ENCODE results near the gene MOXD1.
A peak's percentile ranks its signal among the peaks of the same experiment; 100 is the strongest.
"Not testable (repeated sequence)": the region's sequence is repeated elsewhere in the genome, so short reads cannot be mapped to it uniquely, and the experiment has no call there.

MOXD1 gene

DNA sequence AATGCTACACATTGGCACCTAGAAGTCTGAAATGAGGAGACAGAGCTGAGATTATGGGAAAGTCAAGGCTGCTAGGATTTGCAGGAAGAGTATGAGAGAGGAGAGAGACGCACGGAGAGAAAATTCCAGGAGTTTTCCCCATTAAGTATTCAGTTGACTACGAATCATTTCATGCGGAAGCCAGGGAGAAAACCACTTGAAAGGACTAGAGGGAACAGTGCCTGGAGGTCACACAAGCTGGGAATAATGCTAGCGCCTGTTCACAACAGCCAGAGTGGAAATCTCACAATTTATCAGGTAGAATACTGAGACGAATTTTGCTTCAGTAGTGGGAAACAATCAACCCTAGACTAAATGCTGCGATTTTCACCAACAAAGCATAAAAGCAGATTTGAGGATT lies 118.6 kb downstream of the MOXD1 start:
- DNase-seq (no peak), ATAC-seq (no peak)

DNA sequence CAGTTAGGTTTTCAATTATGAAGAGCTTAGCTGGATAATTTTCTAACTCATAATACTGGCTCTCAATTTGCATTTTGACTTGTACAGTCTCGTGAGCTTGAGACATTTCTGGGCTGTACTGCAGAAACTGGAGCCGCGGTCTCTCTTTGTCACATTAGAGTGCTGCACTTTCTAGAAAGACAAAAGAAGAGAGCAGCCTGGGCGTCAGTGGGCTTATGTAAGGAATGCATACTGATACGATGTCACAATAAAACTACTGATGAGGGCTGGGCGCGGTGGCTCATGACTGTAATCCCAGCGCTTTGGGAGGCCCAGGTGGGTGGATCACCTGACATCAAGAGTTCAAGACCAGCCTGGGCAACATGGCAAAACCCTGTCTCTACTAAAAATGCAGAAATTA lies 120.8 kb downstream of the MOXD1 start:
- DNase-seq: no peak
- ATAC-seq: no peak

DNA sequence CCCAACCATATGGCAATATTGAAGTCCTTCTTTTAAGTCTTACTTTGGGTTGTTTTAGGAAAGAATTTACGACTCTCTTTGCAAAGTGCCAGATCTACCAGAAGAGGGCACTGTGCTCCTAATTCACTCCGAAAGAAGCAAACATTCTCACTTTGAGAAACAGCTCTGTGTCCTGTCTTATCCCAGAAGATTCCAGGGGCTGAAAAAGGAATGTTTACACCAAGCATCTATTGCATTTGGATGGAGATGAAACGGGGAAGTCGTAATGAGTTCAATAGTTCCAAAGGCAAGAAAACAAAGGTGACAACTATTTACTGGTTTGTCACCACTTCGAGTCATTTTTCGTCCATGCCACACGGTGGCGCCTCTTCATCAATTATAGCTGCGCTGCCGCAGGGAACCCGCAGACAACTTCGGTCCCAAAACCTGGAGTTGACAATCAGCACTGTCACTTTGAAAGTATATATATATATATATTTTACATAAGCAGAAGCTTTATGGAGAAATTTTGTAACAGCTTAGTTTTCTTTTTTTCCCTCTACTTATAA lies 121.6 kb downstream of the MOXD1 start:
- DNase-seq (peak; percentile 79), ATAC-seq (peak; percentile 72)

DNA sequence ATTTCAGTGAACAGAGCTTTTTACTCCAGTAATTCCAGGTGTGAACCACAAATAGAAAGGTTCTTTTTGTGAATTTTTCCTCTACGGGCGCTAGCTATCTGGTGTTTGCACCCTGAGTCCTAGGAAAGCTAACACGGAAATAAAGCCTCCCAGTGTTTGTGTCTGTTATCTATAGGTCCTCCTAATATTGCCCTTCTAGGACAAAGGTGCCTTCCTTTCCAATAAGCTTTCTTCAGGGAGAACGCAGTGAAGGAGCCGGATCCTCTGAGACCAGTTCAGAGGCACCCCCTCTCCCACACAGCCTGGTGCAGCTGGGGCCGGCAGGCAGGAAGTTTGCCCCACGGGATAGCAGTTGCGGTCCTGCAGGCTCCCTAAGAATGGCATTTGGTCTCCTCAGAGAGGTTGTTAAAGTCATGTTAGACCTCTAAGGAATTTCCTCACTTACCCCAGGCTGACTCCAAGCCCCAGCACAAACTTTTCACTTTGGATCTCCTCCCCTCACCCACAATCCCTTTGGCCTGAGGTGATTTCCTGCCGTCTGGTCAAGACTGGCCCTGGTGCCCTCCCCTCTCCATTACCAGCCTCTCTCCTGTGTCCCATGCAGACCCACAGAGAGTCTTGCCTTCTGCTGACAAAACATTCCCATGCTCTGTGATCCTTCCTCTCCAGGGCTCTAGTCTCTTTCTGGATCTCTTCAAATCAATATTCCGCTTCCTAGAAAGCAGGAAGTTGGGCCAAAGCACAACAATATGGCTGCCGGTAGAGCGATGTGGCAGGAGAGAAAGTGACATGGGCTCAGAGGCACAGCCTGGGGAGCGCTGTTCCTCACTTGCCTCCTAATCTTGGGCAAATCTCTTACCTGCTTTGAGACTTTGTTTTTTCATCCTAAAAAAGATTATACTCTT lies 126.0 kb downstream of the MOXD1 start:
- no peak for ATAC-seq
- no peak for DNase-seq

DNA sequence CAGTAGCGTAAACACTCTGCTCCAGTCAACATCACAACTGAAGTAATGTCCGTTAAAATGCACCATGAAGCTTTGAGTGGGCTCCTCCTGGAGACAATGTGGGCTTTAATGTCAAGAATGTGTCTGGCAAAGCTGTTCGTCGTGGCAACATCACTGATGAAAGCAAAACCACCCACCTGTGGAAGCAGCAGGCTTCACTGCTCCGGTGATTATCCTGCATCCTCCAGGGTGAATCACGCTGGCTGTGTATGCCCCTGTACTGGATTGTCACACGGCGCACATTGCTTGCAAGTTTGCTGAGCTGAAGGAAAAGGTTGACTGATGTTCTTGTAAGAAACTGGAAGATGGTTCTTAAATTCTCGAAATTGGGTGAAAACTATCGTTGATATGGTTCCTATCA lies 128.5 kb downstream of the MOXD1 start:
- ATAC-seq (no peak), DNase-seq (no peak)

DNA sequence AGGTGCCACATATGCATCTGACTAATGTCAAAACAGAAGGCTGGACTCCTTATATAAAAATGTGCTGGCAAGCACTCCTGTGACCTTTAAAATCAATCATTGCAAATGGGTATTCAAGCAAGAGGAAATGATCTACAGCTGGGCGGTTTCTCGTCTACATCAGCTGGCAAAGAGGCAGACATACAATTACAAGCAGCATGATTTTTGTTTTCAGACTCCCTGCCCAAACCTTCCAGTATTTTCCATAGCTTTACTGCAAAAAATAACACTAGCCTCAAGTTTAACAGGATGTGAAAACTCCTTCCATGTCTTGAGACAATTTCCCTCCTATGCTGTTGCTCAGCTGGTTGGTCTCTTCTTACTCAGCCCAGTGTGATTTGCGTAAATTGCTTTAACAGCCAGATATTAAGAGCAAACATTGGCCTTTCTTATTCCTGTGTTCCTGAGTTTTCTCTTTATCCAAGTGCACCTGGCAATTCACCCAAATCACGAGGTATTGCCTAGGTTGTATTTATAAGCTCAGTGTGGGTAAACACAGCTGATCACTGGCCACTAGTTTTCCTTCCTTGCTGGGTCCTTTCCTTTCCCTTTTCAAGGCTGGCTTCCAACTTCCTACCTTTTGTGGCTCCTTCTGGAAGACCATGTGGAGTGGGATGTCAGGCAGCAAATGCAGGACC lies 130.4 kb downstream of the MOXD1 start:
- no peak for DNase-seq

DNA sequence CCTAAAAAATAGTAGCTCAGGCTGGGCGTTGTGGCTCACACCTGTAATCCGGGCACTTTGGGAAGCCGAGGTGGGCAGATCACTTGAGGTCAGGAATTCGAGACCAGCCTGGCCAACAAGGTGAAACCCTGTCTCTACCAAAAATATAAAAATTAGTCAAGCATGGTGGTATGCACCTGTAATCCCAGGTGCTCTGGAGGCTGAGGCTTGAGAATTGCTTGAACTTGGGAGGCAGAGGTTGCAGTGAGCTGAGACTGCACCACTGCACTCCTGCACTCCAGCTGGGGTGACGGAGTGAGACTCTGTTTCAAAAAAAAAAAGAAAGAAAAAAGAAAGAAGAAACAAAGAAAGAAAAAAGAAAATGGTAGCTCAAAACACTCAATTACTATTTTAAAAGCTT lies 132.6 kb downstream of the MOXD1 start:
- not testable (repeated sequence) for DNase-seq, ATAC-seq

More for the DNA sequence above, 130.4 kb downstream of the MOXD1 start:
- ATAC-seq: no peak

DNA sequence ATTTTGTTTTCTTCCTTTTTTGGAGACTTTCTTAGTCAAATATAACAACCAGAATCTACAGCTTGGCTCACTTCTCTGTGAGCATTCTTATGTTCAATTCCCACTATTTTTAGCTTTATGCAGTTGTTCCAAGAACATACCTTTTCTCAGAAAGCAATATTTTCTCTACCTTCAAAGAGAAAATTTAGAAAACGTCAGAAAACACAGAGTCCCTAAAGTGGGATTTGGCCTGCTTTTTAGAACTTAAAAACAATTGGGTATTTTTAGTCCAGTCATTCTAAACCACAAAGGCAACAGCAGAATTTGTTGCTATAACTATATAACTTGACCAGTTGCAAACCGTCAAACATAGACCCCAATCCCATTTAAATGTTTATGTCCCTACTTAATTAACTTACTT lies 133.1 kb downstream of the MOXD1 start:
- DNase-seq: no peak
- ATAC-seq: no peak

DNA sequence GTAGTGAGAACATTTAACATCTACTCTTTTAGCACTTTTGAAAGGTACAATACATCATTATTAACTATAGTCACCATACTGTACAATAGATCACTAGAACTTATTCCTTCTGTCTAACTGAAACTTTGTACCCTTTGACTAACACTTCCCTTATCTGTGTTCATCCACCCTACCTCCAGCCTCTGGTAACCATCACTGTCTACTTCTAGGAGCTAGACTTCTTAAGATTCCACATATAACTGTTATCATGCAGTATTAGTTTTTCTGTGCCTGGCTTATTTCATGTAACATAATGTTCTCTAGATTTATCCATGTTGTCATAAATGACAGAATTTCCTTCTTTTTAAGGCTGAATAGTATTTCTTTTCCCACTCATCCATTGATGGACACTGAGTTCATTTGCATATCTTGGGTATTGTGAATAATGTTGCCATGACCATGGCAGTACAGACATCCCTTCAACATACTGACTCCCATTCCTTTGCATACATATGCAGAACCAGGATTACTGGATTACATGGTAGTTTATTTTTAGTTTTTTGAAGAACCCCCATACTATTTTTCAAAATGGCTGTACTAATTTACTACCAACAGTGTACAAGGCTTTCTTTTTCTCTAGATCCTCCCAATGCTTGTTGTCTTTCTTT lies 135.7 kb downstream of the MOXD1 start:
- ATAC-seq (no peak), DNase-seq (no peak)

DNA sequence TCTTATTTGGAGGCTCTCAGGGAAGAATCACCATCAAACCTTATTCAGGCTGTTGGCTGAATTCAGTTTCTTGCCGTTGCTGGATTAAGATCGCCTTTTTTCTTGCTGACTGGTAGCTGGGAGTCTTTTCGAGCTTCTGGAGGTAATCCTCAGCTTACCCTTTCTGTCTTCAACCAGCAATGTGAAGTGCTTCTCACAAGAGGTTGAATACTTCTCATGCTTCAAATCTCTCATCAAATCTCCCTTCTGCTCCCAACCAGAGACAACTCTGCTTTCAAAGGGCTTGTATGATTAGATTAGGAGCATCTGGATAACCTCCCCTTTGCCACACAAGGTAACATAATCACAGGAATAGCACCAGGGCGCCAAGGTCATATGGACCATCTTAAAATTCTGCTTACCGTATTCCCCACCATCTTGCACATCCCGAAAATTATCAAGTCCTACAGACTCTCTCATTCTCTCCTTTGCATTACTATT lies 137.2 kb downstream of the MOXD1 start:
- ATAC-seq (no peak), DNase-seq (no peak)

DNA sequence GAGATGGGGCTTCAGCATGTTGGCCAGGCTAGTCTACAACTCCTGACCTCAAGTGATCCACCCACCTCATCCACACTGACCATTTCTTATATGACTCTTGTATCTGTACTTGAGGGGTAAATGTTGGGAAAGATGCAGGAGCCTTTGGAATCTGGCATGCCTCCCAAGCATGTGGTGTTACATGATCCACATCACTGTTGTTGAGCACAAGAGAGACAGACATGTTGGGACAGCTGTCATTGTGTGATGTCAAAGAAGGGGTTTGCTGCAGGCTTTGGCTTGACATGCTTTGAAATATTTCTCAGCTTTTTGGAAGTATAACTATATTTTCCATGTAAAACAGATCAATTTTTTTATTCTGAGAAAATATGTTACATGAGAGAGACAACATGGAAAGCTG lies 139.9 kb downstream of the MOXD1 start:
- DNase-seq (no peak), ATAC-seq (no peak)

DNA sequence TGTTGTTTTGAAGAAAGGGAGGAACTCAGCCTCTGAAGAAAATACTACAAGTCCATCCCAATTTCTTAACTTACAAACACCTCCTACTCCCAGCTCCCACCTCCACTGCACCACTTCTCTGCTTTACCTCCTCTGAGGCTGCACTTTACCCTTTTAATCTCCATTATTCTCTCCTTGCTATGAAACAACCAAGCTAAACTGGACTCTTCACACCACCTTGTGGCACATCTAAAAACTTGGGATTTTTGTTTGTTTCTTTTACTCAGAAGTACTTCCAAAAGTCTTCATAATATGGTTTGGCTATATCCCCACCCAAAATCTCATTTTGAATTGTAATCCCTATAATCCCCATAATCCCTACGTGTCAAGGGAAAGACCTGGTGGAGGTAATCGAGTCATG lies 142.2 kb downstream of the MOXD1 start:
- ATAC-seq: no peak

DNA sequence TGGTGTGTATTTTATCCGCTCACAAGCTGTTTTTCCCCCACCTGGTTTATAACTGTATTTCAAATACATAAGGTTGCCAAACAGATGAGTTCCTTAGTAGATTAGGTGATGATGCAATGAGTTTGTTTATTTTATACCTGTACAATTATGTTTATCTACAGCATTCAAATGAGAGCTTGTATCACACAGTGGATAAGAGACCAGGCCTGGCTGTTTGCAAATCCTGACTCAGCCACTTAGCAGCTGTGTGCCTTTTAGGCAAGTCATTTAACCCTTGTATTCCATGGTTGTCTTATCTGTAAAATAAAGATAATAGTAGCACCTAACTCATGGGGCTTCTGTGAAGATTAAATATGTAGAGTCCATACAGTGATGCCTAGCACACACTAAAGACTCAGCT lies 143.7 kb downstream of the MOXD1 start:
- DNase-seq (no peak), ATAC-seq (no peak)

More for the DNA sequence above, 142.2 kb downstream of the MOXD1 start:
- DNase-seq: no peak

DNA sequence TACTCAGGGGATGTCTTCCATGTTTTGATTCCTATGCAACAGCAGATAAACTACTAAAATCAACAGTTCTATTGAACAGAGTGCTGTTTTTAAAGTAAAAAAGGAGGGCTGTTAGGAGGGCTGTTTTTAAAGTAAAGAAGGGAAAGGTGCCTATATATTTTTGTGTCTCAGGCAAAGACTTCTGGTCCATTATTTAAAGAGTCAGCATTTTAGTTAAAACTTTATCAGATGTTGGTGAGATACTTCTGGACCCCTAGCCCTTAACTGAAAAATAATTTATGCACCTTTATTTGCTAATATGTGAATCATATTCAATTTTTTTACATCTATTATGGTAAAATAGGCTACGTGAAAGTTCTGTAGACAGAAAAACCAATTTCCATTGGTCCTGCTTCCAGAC lies 144.8 kb downstream of the MOXD1 start:
- DNase-seq (no peak), ATAC-seq (no peak)

DNA sequence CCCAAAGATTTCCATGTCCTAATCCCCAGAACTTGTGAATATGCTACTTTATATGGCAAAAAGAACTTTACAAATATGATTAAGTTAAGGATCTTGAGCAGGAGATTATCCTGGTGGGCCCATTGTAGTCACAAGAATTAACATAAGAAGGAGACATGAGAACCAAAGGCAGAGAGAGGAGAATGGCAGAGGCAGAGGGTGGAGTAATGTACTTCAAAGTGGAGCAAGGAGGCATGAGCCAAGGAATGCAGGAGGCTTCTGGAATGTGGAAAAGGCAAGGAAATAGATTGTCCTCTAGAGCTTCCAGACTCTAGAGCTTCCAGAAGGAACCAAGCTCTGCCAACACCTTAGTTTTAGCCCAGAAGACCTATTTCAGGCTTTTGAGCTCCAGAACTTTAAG lies 147.4 kb downstream of the MOXD1 start:
- DNase-seq: no peak
- ATAC-seq: no peak

DNA sequence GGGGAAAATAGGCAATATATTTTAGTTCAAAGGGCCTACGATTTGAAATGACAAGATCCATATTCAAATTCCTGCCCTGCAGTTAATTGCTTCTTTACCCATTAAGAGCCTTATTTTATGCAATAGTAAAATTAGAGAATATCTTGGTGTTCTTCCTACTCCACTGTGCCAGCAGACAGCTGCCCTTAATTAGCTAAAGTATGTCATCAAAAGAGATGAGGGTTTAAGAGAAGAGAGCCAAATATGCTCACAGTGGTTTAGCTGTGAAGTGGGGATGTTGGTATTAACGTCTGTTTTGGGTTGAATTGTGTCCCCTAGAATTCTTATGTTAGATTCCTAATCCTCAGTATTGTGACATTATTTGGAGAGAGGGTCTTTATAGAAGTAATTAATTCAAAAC lies 148.1 kb downstream of the MOXD1 start:
- DNase-seq (no peak), ATAC-seq (no peak)

DNA sequence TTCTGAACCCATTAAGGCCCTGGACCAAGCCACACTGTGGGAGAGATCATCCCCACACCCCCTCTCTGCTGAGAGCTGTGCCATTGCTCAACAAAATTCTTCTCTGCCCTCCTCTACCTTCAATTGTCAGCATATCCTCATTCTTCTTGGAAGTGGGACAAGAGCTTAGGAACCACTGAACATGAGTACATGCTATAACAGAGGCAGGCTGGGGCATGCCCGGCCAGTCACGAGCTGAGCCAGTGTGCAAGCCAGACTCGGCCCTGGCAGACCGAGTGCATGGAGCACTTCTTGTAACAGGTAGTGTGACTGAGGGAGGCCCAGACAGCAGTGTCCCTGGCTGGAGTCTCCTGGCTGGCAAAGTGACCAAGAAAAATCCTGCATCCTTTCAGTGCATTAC lies 149.2 kb downstream of the MOXD1 start:
- no peak for ATAC-seq
- no peak for DNase-seq

DNA sequence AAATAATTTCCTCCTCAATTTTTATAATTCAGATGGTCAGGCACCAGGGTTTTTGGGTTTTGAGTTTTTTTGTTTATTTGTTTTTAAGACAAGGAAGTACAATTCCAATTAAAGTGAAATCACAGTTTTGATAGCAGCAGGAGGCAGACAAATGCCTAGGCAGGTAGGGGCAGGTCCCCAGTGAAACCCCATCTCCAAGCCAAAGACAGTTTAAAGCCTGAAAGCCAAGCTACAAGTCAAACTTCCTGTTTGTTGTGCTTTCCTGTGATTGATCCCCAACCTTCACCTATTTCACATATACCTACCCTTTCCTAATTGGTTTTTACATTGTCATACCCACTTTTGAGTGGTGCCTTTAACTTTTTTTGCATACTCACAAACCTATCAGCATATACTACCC lies 149.6 kb downstream of the MOXD1 start:
- ATAC-seq (no peak), DNase-seq (no peak)

DNA sequence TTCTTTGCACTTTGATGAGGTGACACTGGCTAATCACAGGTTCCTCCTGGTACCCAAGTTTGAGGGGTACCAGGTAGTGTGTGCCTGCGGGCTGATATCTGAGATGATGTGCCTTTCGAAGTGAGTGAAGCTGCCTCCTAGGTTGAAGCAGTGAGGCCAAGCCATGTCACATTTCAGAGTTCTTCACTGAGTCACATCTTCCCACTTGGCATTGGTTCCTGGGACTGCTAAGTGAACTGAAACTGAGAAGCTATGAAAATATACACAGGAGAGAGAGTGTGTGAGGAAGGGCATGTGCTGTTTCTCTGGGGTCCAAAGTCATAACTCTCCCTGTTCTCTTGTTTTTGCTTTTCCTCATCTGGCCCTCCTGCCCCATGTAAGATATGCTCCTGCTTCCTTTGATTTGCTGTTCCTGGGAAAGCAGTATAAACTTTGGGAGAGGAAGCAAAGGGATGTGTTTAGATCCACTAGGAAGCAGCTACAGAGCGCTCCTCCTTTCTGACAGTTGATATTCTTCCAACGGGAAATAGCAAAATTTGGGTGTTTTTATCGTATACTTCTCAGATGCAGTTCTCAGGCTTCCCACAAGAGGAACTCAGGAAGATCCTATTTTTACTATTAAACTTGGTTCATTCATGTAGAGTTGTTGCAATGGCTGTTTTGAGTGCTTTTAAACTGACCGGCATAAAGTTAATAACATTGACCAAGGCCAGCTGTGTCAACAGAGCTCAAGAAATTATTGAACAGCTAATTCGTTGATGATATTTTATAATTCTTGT lies 153.7 kb downstream of the MOXD1 start:
- ATAC-seq (no peak), DNase-seq (no peak)

DNA sequence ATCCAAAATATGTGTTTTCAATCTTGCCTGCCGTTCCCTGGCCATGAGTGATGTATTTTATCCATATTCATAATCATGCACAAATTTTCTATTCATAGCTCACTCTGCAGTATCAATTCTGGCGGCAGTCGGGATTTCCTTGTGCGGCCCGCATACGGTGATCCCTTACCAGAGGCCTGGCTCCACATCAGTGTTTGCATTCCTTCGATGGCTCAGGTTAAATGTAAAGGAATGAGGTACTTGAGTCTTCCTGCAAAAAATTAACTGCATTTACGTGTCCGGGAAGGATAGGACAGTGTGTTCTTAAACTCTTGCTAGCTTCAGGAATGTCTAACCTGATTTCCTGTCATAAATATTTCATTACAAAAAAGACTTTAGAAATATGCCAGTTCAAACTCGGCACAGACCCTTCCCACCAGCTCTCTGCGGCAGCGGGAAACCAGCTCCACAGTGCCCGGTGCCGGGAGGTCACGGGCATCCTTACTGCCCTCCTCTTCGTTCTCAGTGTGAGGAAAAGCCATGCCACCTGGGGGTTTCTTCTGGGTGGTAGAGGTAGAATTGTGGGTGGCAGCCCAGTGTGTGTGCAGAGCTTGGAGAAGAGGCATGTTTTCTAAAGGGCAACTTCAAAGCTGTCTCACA lies 154.5 kb downstream of the MOXD1 start:
- no peak for DNase-seq
- no peak for ATAC-seq

DNA sequence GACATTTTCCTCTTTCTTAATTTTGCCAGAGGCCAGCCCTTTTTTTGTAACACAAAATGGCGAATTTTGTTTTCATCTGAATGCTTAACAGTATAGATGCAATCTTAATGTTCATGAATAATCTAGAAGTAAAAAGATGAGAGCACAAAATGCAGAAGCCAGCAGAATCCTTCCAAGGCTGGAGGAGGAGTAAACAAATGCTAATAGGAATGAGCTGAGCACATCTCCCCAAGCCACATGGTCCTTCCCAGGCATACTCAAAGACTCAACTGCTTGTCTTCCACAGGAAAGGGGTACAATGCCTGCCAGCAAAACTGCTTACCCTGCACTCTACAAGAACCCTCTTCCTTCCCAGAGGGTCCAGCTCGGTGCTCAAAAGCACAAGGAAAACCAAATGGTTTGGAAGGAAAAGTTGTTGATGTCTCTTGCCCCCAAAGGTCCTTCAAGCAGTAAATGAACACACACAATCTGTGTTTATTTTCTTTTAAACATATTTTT lies 155.1 kb downstream of the MOXD1 start:
- no peak for ATAC-seq

More for the DNA sequence above, 155.1 kb downstream of the MOXD1 start:
- DNase-seq: no peak
